ENCODE results near the gene C15orf61. TPM values are rescaled to one million over a fixed set of nuclear protein-coding genes. Genes with fewer than 3 reads are reported as not detected.

C15orf61 gene
- 5.2 and 6.1 TPM in 2 replicates for total RNA-seq
- 6.8 TPM for total RNA-seq (2013)
- 6.3 and 6.6 TPM in 2 replicates for polyA plus RNA-seq
- polyA minus RNA-seq, result 3.9 and 4.9 TPM in 2 replicates

GRCh38 chr15:67521029-67521782 is at the start of gene C15orf61:
TSS of gene C15orf61 (plus strand) at chr15:67521131. CDS start at chr15:67521249, 118 bp downstream.
- DNase-seq (peak; percentile 91), ATAC-seq (ENCODE audit: low read depth) (peak; percentile 83)
- WGBS (ENCODE audit: insufficient coverage), result under 1% methylated on average over 94 of the region's 94 CpGs
- Mint-ChIP-seq H3K27me3 (no peaks in the 10 kb centered on the region), H3K9me3 (ENCODE audit: insufficient read depth) (no peaks in the 10 kb centered on the region), H3K4me1 (peaks cover 23% of the 10 kb centered on the region), H3K4me3 (peak within 1 kb of the TSS; percentile 95), H3K27ac (peak within 1 kb of the TSS; percentile 95)
- ChIA-PET POLR2A (interaction anchor here (0.6 to 2.4 kb wide), 5 partner anchors 15 to 655 kb away, joined by 3 to 21 read pairs (median 3); partner anchors contain the start of gene MAP2K5), CTCF (interaction anchor here (1.0 to 2.0 kb wide), 3 partner anchors 21 to 320 kb away, joined by 3 to 6 read pairs (median 3); partner anchors contain the start of gene MAP2K5)
- no peaks in the 10 kb centered on the region for H3K9me3 ChIP-seq (ENCODE audit: control extremely low read depth in 1 of 3, control insufficient read depth in 2 of 3, insufficient read depth in 1 of 3, low read length in 2 of 3)
- peaks cover 11 to 18% of the 10 kb centered on the region in 2 donors for H3K4me1 ChIP-seq (ENCODE audit: control insufficient read depth in 2 of 2, insufficient read depth in 2 of 2, low read length in 2 of 2)
- peak within 1 kb of the TSS; percentile 80 to 97 for H3K27ac ChIP-seq (ENCODE audit: low read length in 2 of 2)
- no peaks in the 10 kb centered on the region for H4K20me1 ChIP-seq (ENCODE audit: control insufficient read depth, insufficient read depth, low read length, poor library complexity, severe bottlenecking)
- TF ChIP-seq EZH2 (IDR thresholded peaks at IDR 0.05; ENCODE audit: borderline replicate concordance, insufficient read depth, low read depth, low read length, poor library complexity, severe bottlenecking), result no peak
- TF ChIP-seq CTCF (IDR thresholded peaks at IDR 0.05), result no peak
- no peaks in the 10 kb centered on the region for H3K27me3 ChIP-seq (replicated peaks in 1 of 4; ENCODE audit: control extremely low read depth in 1 of 4, control insufficient read depth in 3 of 4, insufficient read depth in 4 of 4, low read length in 3 of 4)
- H3K4me3 ChIP-seq (ENCODE audit: control extremely low read depth in 1 of 5, extremely low read depth in 1 of 5, insufficient read depth in 1 of 5, low read depth in 2 of 5, low read length in 4 of 5), result peak within 1 kb of the TSS; percentile 71 to 86 (median 83)
- peak within 1 kb of the TSS; percentile 80 for H3K9ac ChIP-seq (ENCODE audit: low read length)
- H2AFZ ChIP-seq (ENCODE audit: insufficient read depth, low read depth, low read length, poor library complexity, severe bottlenecking), result peak within 1 kb of the TSS; percentile 90
- intact Hi-C loops (cut with micrococcal nuclease), result loop anchor here (1.0 to 10.0 kb wide), 6 partner anchors 21 to 533 kb away; partner anchors contain the start of genes MAP2K5, PIAS1 and RNU6-1
- peak within 1 kb of the TSS; percentile 90 for H3K4me2 ChIP-seq (replicated peaks; ENCODE audit: low read depth, low read length, poor library complexity, severe bottlenecking)
- peaks cover 11% of the 10 kb centered on the region for H3K79me2 ChIP-seq (ENCODE audit: control insufficient read depth, insufficient read depth, low read length)
- H3K36me3 ChIP-seq (replicated peaks in 1 of 2; ENCODE audit: control extremely low read depth in 1 of 2, control insufficient read depth in 1 of 2, extremely low read depth in 1 of 2, insufficient read depth in 2 of 2, low read length in 1 of 2), result no peaks in the 10 kb centered on the region

- Histone ChIP-seq H3K4me1 (ENCODE audit: control insufficient read depth in 2 of 2, insufficient read depth in 2 of 2, low read length in 2 of 2) (no peaks in the 10 kb centered on the region), H3K9ac (ENCODE audit: low read length) (no peak overlapping the region), H3K79me2 (ENCODE audit: control insufficient read depth, insufficient read depth, low read length) (no peaks in the 10 kb centered on the region), H3K4me2 (replicated peaks; ENCODE audit: low read depth, low read length, poor library complexity, severe bottlenecking) (no peak overlapping the region), H3K27ac (ENCODE audit: low read length in 2 of 2) (no peak overlapping the region), H2AFZ (ENCODE audit: insufficient read depth, low read depth, low read length, poor library complexity, severe bottlenecking) (no peak overlapping the region), H4K20me1 (ENCODE audit: control insufficient read depth, insufficient read depth, low read length, poor library complexity, severe bottlenecking) (no peaks in the 10 kb centered on the region), H3K9me3 (ENCODE audit: control extremely low read depth in 1 of 3, control insufficient read depth in 2 of 3, insufficient read depth in 1 of 3, low read length in 2 of 3) (no peaks in the 10 kb centered on the region), H3K4me3 (ENCODE audit: control extremely low read depth in 1 of 5, extremely low read depth in 1 of 5, insufficient read depth in 1 of 5, low read depth in 2 of 5, low read length in 4 of 5) (no peak overlapping the region), H3K36me3 (replicated peaks in 1 of 2; ENCODE audit: control extremely low read depth in 1 of 2, control insufficient read depth in 1 of 2, extremely low read depth in 1 of 2, insufficient read depth in 2 of 2, low read length in 1 of 2) (no peaks in the 10 kb centered on the region), H3K27me3 (replicated peaks in 1 of 4; ENCODE audit: control extremely low read depth in 1 of 4, control insufficient read depth in 3 of 4, insufficient read depth in 4 of 4, low read length in 3 of 4) (no peaks in the 10 kb centered on the region)
- H3K4me3 Mint-ChIP-seq, result no peak overlapping the region
- WGBS (ENCODE audit: insufficient coverage), result 100% methylated on average over 1 of the region's 1 CpG
- POLR2A ChIA-PET, result no interaction called here
- no peaks in the 10 kb centered on the region for H3K4me1 Mint-ChIP-seq
- TF ChIP-seq EZH2 (IDR thresholded peaks at IDR 0.05; ENCODE audit: borderline replicate concordance, insufficient read depth, low read depth, low read length, poor library complexity, severe bottlenecking) (no peak), CTCF (IDR thresholded peaks at IDR 0.05) (no peak)
- DNase-seq (no peak), ATAC-seq (ENCODE audit: low read depth) (no peak)
- intact Hi-C loops (cut with micrococcal nuclease), result no loop called here
- CTCF ChIA-PET, result interaction anchor here (1.2 kb wide), 1 partner anchor 16 kb away, joined by 4 read pairs; no protein-coding TSS in a partner anchor
- H3K27ac Mint-ChIP-seq, result no peak overlapping the region
- H3K27me3 Mint-ChIP-seq, result no peaks in the 10 kb centered on the region
- no peaks in the 10 kb centered on the region for H3K9me3 Mint-ChIP-seq (ENCODE audit: insufficient read depth)
Measured at GRCh38 chr15:67472957-67473356, 48.0 kb upstream of the C15orf61 start.

Measured in B cell (primary cell).